Activated T-cell treated with anti-CD3 and anti-CD28 coated beads, Interleukin-2, amount 50 U/mL, for 24 hours (primary cell): ENCODE results near the gene C19orf44.
"Not testable (repeated sequence)": the region's sequence is repeated elsewhere in the genome, so short reads cannot be mapped to it uniquely, and the experiment has no call there.

Experiments used
- DNase-seq: peaks from one replicate; pipeline ENCODE4 v3.0.0-alpha.2; 2020
- H3K27ac Mint-ChIP-seq: 2 replicates; pipeline ENCODE4 v1.8.0; 2020; ENCODE audit warnings: mild to moderate bottlenecking, mixed read lengths
- H3K27me3 Mint-ChIP-seq: 2 replicates; pipeline ENCODE4 v1.8.0; 2020; ENCODE audit warnings: mixed read lengths
- H3K36me3 Mint-ChIP-seq: 2 replicates; pipeline ENCODE4 v1.8.0; 2020; ENCODE audit warnings: low read depth, mixed read lengths
- H3K4me1 Mint-ChIP-seq: 2 replicates; pipeline ENCODE4 v1.8.0; 2020; ENCODE audit warnings: low read depth, mixed read lengths
- H3K4me3 Mint-ChIP-seq: 2 replicates; pipeline ENCODE4 v1.8.0; 2020; ENCODE audit warnings: mild to moderate bottlenecking, moderate library complexity, mixed read lengths
- H3K9me3 Mint-ChIP-seq: 2 replicates; pipeline ENCODE4 v1.8.0; 2020; ENCODE audit warnings: mixed read lengths

Gene C19orf44

GRCh38 chr19:16530540-16531379 lies 34.6 kb downstream of the C19orf44 start:
- peaks cover 98% of the 10 kb centered on the region for H3K36me3 Mint-ChIP-seq
- H3K4me1 Mint-ChIP-seq: no peaks in the 10 kb centered on the region
- no peaks in the 10 kb centered on the region for H3K27me3 Mint-ChIP-seq
- H3K9me3 Mint-ChIP-seq: no peaks in the 10 kb centered on the region
- DNase-seq: no peak
- no peak overlapping the region for H3K4me3 Mint-ChIP-seq
- H3K27ac Mint-ChIP-seq: no peak overlapping the region

GRCh38 chr19:16531380-16531669 lies 35.1 kb downstream of the C19orf44 start:
- DNase-seq: no peak
- peaks cover 98% of the 10 kb centered on the region for H3K36me3 Mint-ChIP-seq
- no peak overlapping the region for H3K4me3 Mint-ChIP-seq
- H3K27me3 Mint-ChIP-seq: no peaks in the 10 kb centered on the region
- peaks cover 3% of the 10 kb centered on the region for H3K4me1 Mint-ChIP-seq
- H3K9me3 Mint-ChIP-seq: no peaks in the 10 kb centered on the region
- H3K27ac Mint-ChIP-seq: peak overlapping the region; percentile 30

- no peaks in the 10 kb centered on the region for H3K9me3 Mint-ChIP-seq
- no peak for DNase-seq
- no peaks in the 10 kb centered on the region for H3K27me3 Mint-ChIP-seq
- no peak overlapping the region for H3K27ac Mint-ChIP-seq
- no peak overlapping the region for H3K4me3 Mint-ChIP-seq
- peaks cover 98% of the 10 kb centered on the region for H3K36me3 Mint-ChIP-seq
- peaks cover 8% of the 10 kb centered on the region for H3K4me1 Mint-ChIP-seq
These were observed 36.4 kb downstream of the C19orf44 start for GRCh38 chr19:16532440-16533234.

GRCh38 chr19:16535381-16535780 lies 39.2 kb downstream of the C19orf44 start:
- H3K36me3 Mint-ChIP-seq: peaks cover 98% of the 10 kb centered on the region
- no peak overlapping the region for H3K27ac Mint-ChIP-seq
- peaks cover 29% of the 10 kb centered on the region for H3K4me1 Mint-ChIP-seq

GRCh38 chr19:16536130-16536529 lies 39.9 kb downstream of the C19orf44 start:
- H3K4me3 Mint-ChIP-seq: no peak overlapping the region
- peak overlapping the region; percentile 52 for H3K27ac Mint-ChIP-seq
- peaks cover 98% of the 10 kb centered on the region for H3K36me3 Mint-ChIP-seq
- peaks cover 36% of the 10 kb centered on the region for H3K4me1 Mint-ChIP-seq
- no peak for DNase-seq
- H3K9me3 Mint-ChIP-seq: no peaks in the 10 kb centered on the region
- no peaks in the 10 kb centered on the region for H3K27me3 Mint-ChIP-seq

More at GRCh38 chr19:16535381-16535780, 39.2 kb downstream of the C19orf44 start:
- H3K4me3 Mint-ChIP-seq: no peak overlapping the region
- H3K9me3 Mint-ChIP-seq: no peaks in the 10 kb centered on the region
- no peaks in the 10 kb centered on the region for H3K27me3 Mint-ChIP-seq
- no peak for DNase-seq

GRCh38 chr19:16537111-16537510 lies 40.9 kb downstream of the C19orf44 start:
- no peaks in the 10 kb centered on the region for H3K27me3 Mint-ChIP-seq
- DNase-seq: no peak
- peak overlapping the region; percentile 75 for H3K27ac Mint-ChIP-seq
- peaks cover 40% of the 10 kb centered on the region for H3K4me1 Mint-ChIP-seq
- peaks cover 96% of the 10 kb centered on the region for H3K36me3 Mint-ChIP-seq
- no peaks in the 10 kb centered on the region for H3K9me3 Mint-ChIP-seq
- no peak overlapping the region for H3K4me3 Mint-ChIP-seq

GRCh38 chr19:16540948-16541347 lies 44.8 kb downstream of the C19orf44 start:
- no peak for DNase-seq
- H3K27me3 Mint-ChIP-seq: no peaks in the 10 kb centered on the region
- peak overlapping the region; percentile 92 for H3K4me3 Mint-ChIP-seq
- H3K4me1 Mint-ChIP-seq: peaks cover 57% of the 10 kb centered on the region
- H3K36me3 Mint-ChIP-seq: peaks cover 79% of the 10 kb centered on the region
- peak overlapping the region; percentile 92 for H3K27ac Mint-ChIP-seq
- H3K9me3 Mint-ChIP-seq: no peaks in the 10 kb centered on the region

- peaks cover 58% of the 10 kb centered on the region for H3K4me1 Mint-ChIP-seq
These were observed 45.4 kb downstream of the C19orf44 start for GRCh38 chr19:16541526-16542044.

GRCh38 chr19:16542045-16542909 lies 46.1 kb downstream of the C19orf44 start, which contains the start of gene CHERP:
CHERP (minus strand) TSS chr19:16542437; CDS start chr19:16542378, 59 bp downstream.
- peaks cover 59% of the 10 kb centered on the region for H3K4me1 Mint-ChIP-seq
- peak within 1 kb of the TSS; percentile 94 for H3K27ac Mint-ChIP-seq
- no peaks in the 10 kb centered on the region for H3K27me3 Mint-ChIP-seq
- peak; percentile 95 for DNase-seq
- H3K9me3 Mint-ChIP-seq: no peaks in the 10 kb centered on the region
- H3K4me3 Mint-ChIP-seq: peak within 1 kb of the TSS; percentile 92
- H3K36me3 Mint-ChIP-seq: peaks cover 69% of the 10 kb centered on the region

More at GRCh38 chr19:16541526-16542044, 45.4 kb downstream of the C19orf44 start:
- H3K4me3 Mint-ChIP-seq: peak overlapping the region; percentile 92
- H3K27me3 Mint-ChIP-seq: no peaks in the 10 kb centered on the region
- H3K9me3 Mint-ChIP-seq: no peaks in the 10 kb centered on the region
- peaks cover 76% of the 10 kb centered on the region for H3K36me3 Mint-ChIP-seq
- H3K27ac Mint-ChIP-seq: peak overlapping the region; percentile 92
- DNase-seq: no peak

GRCh38 chr19:16542910-16543472 lies 46.8 kb downstream of the C19orf44 start:
- no peak for DNase-seq
- Mint-ChIP-seq H3K27me3 (no peaks in the 10 kb centered on the region), H3K9me3 (no peaks in the 10 kb centered on the region), H3K4me1 (peaks cover 59% of the 10 kb centered on the region), H3K4me3 (peak overlapping the region; percentile 92), H3K27ac (peak overlapping the region; percentile 94), H3K36me3 (peaks cover 62% of the 10 kb centered on the region)

GRCh38 chr19:16543734-16544133 lies 47.5 kb downstream of the C19orf44 start:
- H3K36me3 Mint-ChIP-seq: peaks cover 57% of the 10 kb centered on the region
- H3K4me1 Mint-ChIP-seq: peaks cover 54% of the 10 kb centered on the region
- H3K9me3 Mint-ChIP-seq, DNase-seq, H3K27me3 Mint-ChIP-seq: not testable (repeated sequence)
- H3K4me3 Mint-ChIP-seq: peak overlapping the region; percentile 92
- H3K27ac Mint-ChIP-seq: peak overlapping the region; percentile 94

- H3K4me3 Mint-ChIP-seq: peak overlapping the region; percentile 53
These were observed 48.5 kb downstream of the C19orf44 start for GRCh38 chr19:16544473-16545231.

GRCh38 chr19:16548956-16549355 lies 52.8 kb downstream of the C19orf44 start:
- no peaks in the 10 kb centered on the region for H3K27me3 Mint-ChIP-seq
- DNase-seq: no peak
- H3K9me3 Mint-ChIP-seq: no peaks in the 10 kb centered on the region
- H3K27ac Mint-ChIP-seq: no peak overlapping the region
- peaks cover 34% of the 10 kb centered on the region for H3K4me1 Mint-ChIP-seq
- no peak overlapping the region for H3K4me3 Mint-ChIP-seq
- peaks cover 62% of the 10 kb centered on the region for H3K36me3 Mint-ChIP-seq

More at GRCh38 chr19:16544473-16545231, 48.5 kb downstream of the C19orf44 start:
- no peaks in the 10 kb centered on the region for H3K27me3 Mint-ChIP-seq
- DNase-seq: no peak
- H3K4me1 Mint-ChIP-seq: peaks cover 50% of the 10 kb centered on the region
- H3K27ac Mint-ChIP-seq: peak overlapping the region; percentile 77
- no peaks in the 10 kb centered on the region for H3K9me3 Mint-ChIP-seq
- H3K36me3 Mint-ChIP-seq: peaks cover 56% of the 10 kb centered on the region
